WTC11 (cell line): ENCODE measurements around the gene ZNF804B. TPM values are rescaled to one million over a fixed set of nuclear protein-coding genes. Genes with fewer than 3 reads are reported as not detected.

Experiments used
- ATAC-seq: fragments of 200-7000 bp; cut with Tn5 transposase; 2 replicates; pipeline ENCODE4 v1.10.0; 2021; ENCODE audit warnings: mild to moderate bottlenecking, moderate library complexity
- CTCF ChIA-PET: fragments of 300-600 bp; sonication (Branson Sonifier 250); formaldehyde crosslinking; loops from one replicate; lab custom pipeline; 2021; ENCODE audit warnings: antibody characterized with exemption; lab: Charles Lee
- POLR2A ChIA-PET: fragments of 350-600 bp; sonication (Branson Sonifier 250); formaldehyde crosslinking; loops from one replicate; lab custom pipeline; 2021; ENCODE audit warnings: antibody characterized with exemption; lab: Charles Lee
- DNase-seq: peaks from one replicate; pipeline ENCODE4 v3.0.0; 2021; ENCODE audit warnings: low spot score
- H3K27ac Mint-ChIP-seq: 2 replicates; pipeline ENCODE4 v1.8.0; 2021; ENCODE audit warnings: mixed read lengths
- H3K27me3 Mint-ChIP-seq: 2 replicates; pipeline ENCODE4 v1.8.0; 2021; ENCODE audit warnings: low read depth, mild to moderate bottlenecking, moderate library complexity, mixed read lengths
- H3K36me3 Mint-ChIP-seq: 2 replicates; pipeline ENCODE4 v1.8.0; 2021; ENCODE audit warnings: mixed read lengths
- H3K4me1 Mint-ChIP-seq: 2 replicates; pipeline ENCODE4 v1.8.0; 2022; ENCODE audit warnings: mixed read lengths
- H3K4me3 Mint-ChIP-seq: 2 replicates; pipeline ENCODE4 v1.8.0; 2021; ENCODE audit warnings: mild to moderate bottlenecking, moderate library complexity, mixed read lengths
- H3K9me3 Mint-ChIP-seq: 2 replicates; pipeline ENCODE4 v1.8.0; 2021; ENCODE audit warnings: mixed read lengths
- CDX4 ChIP-seq: fragments of 250-450 bp; sonication (Bioruptor Pico); IDR thresholded peaks from 2 replicates; pipeline ENCODE4 v1.9.0; 2021; ENCODE audit warnings: moderate library complexity, mild to moderate bottlenecking, inconsistent platforms, borderline replicate concordance
- CREB1 ChIP-seq: sonication (generic); formaldehyde crosslinking; IDR thresholded peaks from 2 replicates; pipeline ENCODE4 v1.8.0; 2023; ENCODE audit warnings: mild to moderate bottlenecking, missing genetic modification reagents
- E2F5 ChIP-seq: sonication (generic); formaldehyde crosslinking; IDR thresholded peaks from 2 replicates; pipeline ENCODE4 v1.8.1; 2022; ENCODE audit warnings: mild to moderate bottlenecking, moderate library complexity, missing genetic modification reagents
- FOXP1 ChIP-seq: sonication (generic); formaldehyde crosslinking; IDR thresholded peaks from 2 replicates; pipeline ENCODE4 v1.8.0; 2022; ENCODE audit warnings: missing genetic modification reagents, mild to moderate bottlenecking, moderate library complexity, borderline replicate concordance
- FOXP4 ChIP-seq: sonication (generic); formaldehyde crosslinking; IDR thresholded peaks from 2 replicates; pipeline ENCODE4 v1.8.0; 2022; ENCODE audit warnings: mild to moderate bottlenecking, missing genetic modification reagents
- MAX ChIP-seq: sonication (generic); formaldehyde crosslinking; IDR thresholded peaks from 2 replicates; pipeline ENCODE4 v1.8.0; 2022; ENCODE audit warnings: mild to moderate bottlenecking, missing genetic modification reagents
- NFE2L1 ChIP-seq: sonication (generic); formaldehyde crosslinking; IDR thresholded peaks from 2 replicates; pipeline ENCODE4 v1.8.1; 2023; ENCODE audit warnings: missing genetic modification reagents
- NFYB ChIP-seq: sonication (generic); formaldehyde crosslinking; conservative IDR thresholded peaks from 2 replicates; pipeline ENCODE4 v1.8.0; 2022; ENCODE audit warnings: low read depth, missing genetic modification reagents
- NR1H2 ChIP-seq: sonication (generic); formaldehyde crosslinking; IDR thresholded peaks from 2 replicates; pipeline ENCODE4 v1.9.0; 2021; ENCODE audit warnings: mild to moderate bottlenecking, moderate library complexity, missing genetic modification reagents
- NR2C2 ChIP-seq: sonication (generic); formaldehyde crosslinking; IDR thresholded peaks from 2 replicates; pipeline ENCODE4 v1.8.0; 2022; ENCODE audit warnings: mild to moderate bottlenecking, missing genetic modification reagents
- PREB ChIP-seq: sonication (generic); formaldehyde crosslinking; IDR thresholded peaks from 2 replicates; pipeline ENCODE4 v1.8.1; 2022; ENCODE audit warnings: mild to moderate bottlenecking, missing genetic modification reagents, moderate library complexity, borderline replicate concordance
- RORB ChIP-seq: fragments of 250-450 bp; sonication (Bioruptor Pico); IDR thresholded peaks from 2 replicates; pipeline ENCODE4 v1.9.0; 2021; ENCODE audit warnings: mild to moderate bottlenecking
- SMAD3 ChIP-seq: sonication (generic); formaldehyde crosslinking; IDR thresholded peaks from 2 replicates; pipeline ENCODE4 v1.8.0; 2022; ENCODE audit warnings: missing genetic modification reagents, mild to moderate bottlenecking, borderline replicate concordance
- ZMAT4 ChIP-seq: fragments of 250-450 bp; sonication (Bioruptor Pico); IDR thresholded peaks from 2 replicates; pipeline ENCODE4 v1.9.0; 2021; ENCODE audit warnings: mild to moderate bottlenecking
- ZNF281 ChIP-seq: sonication (generic); formaldehyde crosslinking; IDR thresholded peaks from 2 replicates; pipeline ENCODE4 v1.8.0; 2023; ENCODE audit warnings: mild to moderate bottlenecking, missing genetic modification reagents
- total RNA-seq: library from RNA; stranded (reverse); gene quantifications from 3 replicates; pipeline ENCODE4 v1.2.3, GENCODE V29; 2021

Gene ZNF804B
- total RNA-seq, 1 experiment from 2014 or later: 0.04 TPM

- no peak for ATAC-seq
- Mint-ChIP-seq H3K4me3 (no peak overlapping the region), H3K4me1 (peaks cover 4% of the 10 kb centered on the region; the same call in 1 of the 2 replicates), H3K27ac (no peak overlapping the region), H3K27me3 (no peaks in the 10 kb centered on the region), H3K36me3 (no peaks in the 10 kb centered on the region), H3K9me3 (no peaks in the 10 kb centered on the region)
- ChIA-PET POLR2A (no interaction called here), CTCF (no interaction called here)
- no peak for DNase-seq
- TF ChIP-seq FOXP4 (CRISPR knock-in tag): no peak
- TF ChIP-seq MAX (CRISPR knock-in tag): no peak
- no peak for TF ChIP-seq NR1H2 (CRISPR knock-in tag)
- no peak for TF ChIP-seq CREB1 (CRISPR knock-in tag)
- no peak for TF ChIP-seq SMAD3
- TF ChIP-seq FOXP1 (CRISPR knock-in tag): no peak
- TF ChIP-seq E2F5 (CRISPR knock-in tag): no peak
Measured at GRCh38 chr7:88737632-88738031, 21.9 kb upstream of the ZNF804B start.

GRCh38 chr7:88746126-88746525 is 13.4 kb upstream of the ZNF804B start:
- H3K36me3 Mint-ChIP-seq: no peaks in the 10 kb centered on the region
- no peak for DNase-seq
- POLR2A ChIA-PET: no interaction called here
- TF ChIP-seq RORB (CRISPR knock-in tag) (no peak), PREB (CRISPR knock-in tag) (no peak), CDX4 (CRISPR knock-in tag) (no peak), ZNF281 (CRISPR knock-in tag) (no peak), ZMAT4 (no peak), NR2C2 (no peak), NFE2L1 (no peak), E2F5 (CRISPR knock-in tag) (no peak), NFYB (no peak), NR1H2 (CRISPR knock-in tag) (no peak)
- peaks cover 27% of the 10 kb centered on the region for H3K27me3 Mint-ChIP-seq
- no peak for ATAC-seq
- no peaks in the 10 kb centered on the region for H3K9me3 Mint-ChIP-seq
- CTCF ChIA-PET: no interaction called here
- H3K4me1 Mint-ChIP-seq: peaks cover 4% of the 10 kb centered on the region; the same call in 1 of the 2 replicates
- H3K27ac Mint-ChIP-seq: no peak overlapping the region
- no peak overlapping the region for H3K4me3 Mint-ChIP-seq
